ENCODE data around the gene PDE4DIP.
"Not testable (repeated sequence)": the region's sequence is repeated elsewhere in the genome, so short reads cannot be mapped to it uniquely, and the experiment has no call there.

The PDE4DIP gene

DNA sequence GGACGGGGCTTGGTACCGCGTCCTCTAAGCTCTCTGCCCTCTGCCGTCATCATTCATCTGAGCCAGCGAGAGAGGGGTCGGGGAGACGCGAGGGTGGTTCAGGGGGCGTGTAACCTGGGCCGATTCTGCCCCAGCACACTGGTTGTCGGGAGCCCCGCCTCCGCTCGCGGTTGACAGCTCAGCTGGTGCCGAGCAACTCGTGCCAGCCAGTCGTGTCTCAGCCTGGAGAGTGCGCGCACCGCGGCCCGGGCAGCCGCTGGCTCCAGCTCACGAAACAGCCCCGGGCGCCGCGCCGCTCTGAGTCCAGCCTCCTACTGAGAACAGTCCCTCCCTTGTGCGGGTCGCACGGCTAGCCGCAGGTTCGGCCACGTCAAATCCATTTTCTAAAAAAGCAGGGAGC is at the start of gene PDE4DIP:
Gene PDE4DIP, plus strand, starts transcription at position 209 of the 400 bp plus-strand sequence. CDS start 347 bp downstream, outside the sequence.
- DNase-seq (ENCODE audit: low read depth): peak; percentile 7

DNA sequence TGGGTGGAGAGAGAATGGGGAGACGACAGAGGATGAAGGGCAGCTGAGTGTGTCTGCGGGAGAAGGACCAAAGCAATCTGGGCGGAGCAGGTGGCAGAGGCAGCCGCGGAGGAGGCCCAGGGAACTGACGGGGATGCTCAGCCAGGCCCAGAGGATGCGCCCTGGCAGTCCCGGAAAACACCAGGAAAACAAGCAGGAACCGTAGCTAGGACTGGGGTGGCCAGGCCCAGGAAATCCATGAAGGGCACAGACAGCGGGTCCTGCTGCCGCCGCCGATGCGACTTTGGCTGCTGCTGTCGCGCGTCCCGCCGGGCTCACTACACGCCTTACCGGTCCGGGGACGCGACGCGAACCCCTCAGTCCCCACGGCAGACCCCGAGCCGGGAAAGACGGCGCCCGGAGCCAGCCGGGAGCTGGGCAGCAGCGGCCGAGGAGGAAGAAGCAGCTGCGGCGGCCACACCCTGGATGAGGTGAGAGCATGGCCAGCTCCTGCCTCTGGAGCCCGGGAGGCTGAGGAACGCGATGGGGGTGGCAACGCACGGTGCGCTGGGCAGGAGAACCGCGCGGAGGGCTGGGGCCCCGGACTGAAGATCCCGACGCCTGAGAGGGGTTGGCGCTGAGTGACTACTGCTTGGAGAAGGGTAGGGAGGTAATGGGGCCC is 35.8 kb upstream of the PDE4DIP start:
- DNase-seq (ENCODE audit: low read depth): not testable (repeated sequence)

DNA sequence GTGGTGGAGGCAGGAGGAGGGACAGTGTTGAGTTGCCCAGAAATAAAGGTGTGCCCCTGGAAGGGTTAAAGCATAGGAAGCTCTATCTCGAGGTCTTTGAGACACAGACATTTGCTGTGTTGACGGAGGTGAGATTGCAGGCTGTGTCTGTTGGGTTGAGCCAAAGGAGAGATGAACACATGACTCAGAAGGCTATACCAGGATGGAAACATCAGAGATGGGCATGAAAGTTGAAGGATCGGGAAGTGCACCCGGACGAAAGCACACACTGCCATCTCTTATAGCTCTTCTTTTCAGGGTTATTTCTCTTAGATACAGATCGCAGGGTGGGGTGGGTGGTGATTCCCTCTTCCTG is 35.3 kb upstream of the PDE4DIP start:
- DNase-seq (ENCODE audit: low read depth): not testable (repeated sequence)

DNA sequence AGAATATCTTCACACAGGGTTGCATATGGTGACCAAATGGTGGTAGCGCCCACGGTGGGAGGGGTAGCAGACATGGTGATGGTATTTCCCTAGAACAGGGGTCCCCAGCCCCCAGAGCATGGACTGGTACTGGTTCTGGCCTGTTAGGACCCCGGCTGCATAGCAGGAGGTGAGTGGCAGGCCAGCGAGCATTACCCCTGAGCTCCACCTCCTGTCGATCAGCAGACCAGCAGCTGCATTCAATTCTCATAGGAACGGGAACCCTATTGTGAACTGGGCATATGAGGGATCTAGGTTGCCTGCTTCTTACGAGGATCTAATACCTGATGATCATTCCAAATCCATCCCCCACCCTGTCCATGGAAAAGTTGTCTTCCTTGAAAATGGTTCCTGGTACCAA is 22.0 kb upstream of the PDE4DIP start:
- not testable (repeated sequence) for DNase-seq (ENCODE audit: low read depth)

DNA sequence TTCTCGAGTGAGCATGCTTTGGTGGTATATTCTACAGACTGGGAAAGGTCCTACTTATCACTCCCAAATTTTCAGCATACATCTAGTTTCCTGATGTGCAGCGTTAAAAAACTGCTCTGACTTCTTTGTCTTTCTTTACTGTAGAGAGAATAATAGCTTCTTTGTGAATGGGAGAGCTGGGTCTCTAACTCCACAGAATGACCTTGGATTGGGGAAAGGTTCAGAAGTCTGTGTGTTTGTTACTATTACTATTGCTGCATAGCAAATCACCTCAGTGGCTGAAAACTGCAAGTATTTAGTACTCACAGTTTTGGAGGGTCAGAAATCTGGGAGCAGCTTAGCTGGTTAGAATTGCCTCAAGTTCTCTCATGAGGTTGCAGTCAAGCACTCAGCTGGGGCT is 20.4 kb upstream of the PDE4DIP start:
- DNase-seq (ENCODE audit: low read depth): not testable (repeated sequence)

DNA sequence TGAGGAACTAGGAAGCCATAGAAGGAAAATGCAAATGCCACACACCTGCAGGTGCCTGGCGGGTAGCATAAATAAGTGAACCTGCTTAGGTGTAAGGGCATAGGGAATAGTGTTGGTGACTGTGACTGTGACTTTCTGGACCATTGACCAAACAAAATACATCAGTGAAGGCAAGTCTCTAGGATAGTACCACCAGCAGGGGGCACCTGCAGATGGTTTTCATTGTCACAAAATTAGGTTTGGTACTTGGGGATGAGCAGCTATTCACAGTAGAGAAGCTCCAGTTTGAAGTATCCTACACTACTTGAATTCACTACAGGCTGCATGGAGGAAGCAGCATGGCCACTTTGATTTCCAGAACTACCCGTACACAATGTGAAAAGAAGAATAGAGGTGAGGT is 19.2 kb upstream of the PDE4DIP start:
- not testable (repeated sequence) for DNase-seq (ENCODE audit: low read depth)

DNA sequence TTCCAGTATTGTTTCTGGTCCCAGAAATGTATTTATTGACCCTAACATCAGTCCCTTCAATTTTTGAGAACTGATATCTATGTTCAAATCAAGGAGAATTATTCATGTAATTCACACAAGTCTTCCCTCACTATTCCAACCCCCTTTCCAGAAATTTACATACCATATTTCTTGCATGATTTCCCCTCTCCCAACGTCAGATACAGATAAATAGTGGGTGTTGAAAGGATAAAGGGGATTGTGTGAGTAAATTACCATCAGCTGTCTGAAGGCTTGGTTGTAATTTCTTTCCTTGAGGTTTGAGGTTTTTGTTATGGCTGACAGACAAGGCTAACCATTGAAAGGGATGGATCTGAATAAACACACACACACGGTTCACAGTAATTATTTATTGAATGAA is 15.7 kb upstream of the PDE4DIP start:
- DNase-seq (ENCODE audit: low read depth): not testable (repeated sequence)

DNA sequence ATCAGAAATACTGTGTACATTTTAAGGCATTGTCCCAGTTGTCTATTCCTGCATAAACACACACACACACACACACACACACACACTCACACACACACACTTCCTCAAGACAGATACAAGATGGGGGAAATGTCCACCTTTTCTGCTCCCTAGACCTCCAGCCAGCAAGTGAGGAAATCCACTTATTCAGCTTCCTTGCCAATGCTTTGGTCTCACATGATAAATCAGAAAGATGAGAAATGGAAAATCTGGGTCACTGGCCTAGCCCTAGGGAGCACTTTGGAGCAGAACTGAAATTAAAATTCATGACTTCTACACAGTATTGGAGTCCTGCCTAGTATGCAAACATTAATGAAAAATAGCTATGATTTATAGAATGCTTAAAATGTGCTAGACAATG is 15.3 kb upstream of the PDE4DIP start:
- not testable (repeated sequence) for DNase-seq (ENCODE audit: low read depth)

DNA sequence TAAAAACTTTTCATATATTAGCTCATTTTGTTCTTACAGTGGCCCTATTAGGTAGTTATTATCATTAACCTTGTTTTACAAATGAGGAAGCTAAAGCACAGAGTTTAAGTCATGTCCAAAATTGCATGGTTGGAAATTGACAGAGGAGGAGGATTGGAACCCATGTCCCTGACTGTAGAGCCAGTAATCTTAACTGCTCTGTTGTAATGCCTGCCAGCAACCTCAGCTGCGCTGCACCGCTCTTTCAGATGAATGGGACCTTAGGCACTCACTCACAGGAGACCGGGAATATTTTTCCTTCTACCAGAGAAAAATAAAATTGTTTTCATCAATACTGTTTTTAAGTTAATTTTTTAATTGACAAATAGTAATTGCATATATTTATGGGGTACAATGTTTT is 14.9 kb upstream of the PDE4DIP start:
- DNase-seq (ENCODE audit: low read depth): not testable (repeated sequence)

DNA sequence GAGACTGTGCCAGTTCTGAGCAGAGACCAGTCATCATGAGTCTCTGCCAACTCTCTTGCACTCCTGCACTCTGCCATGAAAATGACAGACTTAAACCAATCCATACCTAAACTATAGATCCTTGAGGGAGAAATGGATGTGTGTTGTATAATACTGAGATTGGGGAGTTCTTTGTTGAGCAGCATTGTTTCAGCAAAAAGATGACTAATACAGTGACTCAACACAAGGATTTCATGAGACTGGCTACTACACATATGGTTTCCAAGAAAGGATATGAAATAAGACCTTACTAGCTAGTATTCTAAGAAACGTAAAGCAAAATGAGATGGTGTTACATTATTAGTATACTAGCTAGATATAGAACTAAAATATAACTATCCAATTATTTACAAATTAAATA is 3.0 kb upstream of the PDE4DIP start:
- not testable (repeated sequence) for DNase-seq (ENCODE audit: low read depth)

DNA sequence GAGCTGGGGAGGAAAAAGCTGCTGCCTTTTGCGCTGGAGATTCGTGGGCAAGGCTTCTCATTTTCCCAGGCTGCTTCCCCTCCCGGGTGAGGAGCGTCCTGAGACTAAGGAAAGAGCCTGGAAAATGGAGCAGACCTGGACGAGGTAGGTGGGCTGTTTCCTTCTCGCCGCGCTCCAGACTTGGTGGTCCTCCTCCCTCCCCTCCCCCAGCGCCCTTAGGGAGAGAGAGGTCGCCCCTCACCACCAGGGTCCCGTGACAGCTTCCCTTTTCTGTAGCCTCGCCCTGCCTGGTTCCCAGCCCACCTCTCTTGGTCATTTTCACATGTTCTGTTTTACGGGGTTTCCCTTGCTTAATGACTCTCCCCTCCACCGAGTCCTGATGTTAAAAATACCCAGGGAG is 423 bp downstream of the PDE4DIP start:
- not testable (repeated sequence) for DNase-seq (ENCODE audit: low read depth)

DNA sequence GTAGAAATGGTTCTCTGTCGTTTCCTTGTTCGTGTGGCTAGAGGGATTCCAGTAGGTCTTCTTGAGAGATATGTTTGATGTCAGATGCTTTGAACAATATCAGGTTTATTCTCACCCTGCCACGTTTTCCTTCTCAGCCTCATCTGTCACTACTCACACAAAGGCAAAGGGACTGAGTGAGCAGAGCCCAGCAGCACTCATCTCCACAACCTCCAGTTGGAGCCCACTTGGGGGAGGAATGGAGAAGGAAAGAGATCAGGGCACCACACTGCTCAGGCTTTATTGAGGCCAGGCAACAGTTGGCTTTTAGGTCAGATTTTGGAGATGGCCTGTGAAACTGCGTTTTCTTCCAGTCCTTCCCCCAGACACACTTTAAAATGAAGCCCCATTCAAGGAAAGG is 840 bp downstream of the PDE4DIP start:
- DNase-seq (ENCODE audit: low read depth): not testable (repeated sequence)

DNA sequence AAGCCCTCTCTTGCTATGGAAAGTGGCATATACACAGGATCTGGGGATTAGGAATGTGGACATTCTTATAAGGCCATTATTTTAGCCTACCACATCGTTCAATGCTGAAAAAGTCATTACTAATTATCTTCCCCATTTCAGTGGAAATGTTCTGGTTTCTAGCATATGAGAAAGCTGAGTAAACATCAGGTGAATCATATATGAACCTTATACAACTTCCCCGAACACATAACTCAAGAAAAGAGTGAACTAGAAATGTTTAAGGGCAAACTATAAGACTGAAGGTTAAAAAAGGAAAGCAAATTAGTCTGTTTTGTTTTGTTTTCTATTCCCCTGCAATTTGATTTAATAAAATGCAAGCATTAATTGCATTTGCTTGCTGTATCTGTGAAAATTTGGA is 6.1 kb downstream of the PDE4DIP start:
- DNase-seq (ENCODE audit: low read depth): not testable (repeated sequence)

DNA sequence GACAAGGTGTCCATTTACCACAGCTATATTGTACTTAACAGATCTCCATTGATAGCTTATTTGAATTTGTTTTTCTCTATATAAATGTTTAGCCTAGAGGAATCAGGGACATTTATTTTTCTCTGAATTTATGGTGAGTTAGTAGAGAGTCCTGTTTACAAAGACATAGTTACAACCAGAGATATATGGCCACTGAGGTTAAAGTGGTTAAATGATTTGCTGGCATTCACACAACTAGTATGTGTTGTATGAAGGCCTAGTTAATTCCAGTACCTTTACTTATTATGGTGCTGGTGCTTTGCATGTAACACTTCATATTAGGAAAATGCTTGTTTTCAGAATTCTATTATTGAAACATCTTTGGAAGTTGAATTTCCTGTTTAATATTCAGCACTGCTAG is 6.6 kb downstream of the PDE4DIP start:
- not testable (repeated sequence) for DNase-seq (ENCODE audit: low read depth)

DNA sequence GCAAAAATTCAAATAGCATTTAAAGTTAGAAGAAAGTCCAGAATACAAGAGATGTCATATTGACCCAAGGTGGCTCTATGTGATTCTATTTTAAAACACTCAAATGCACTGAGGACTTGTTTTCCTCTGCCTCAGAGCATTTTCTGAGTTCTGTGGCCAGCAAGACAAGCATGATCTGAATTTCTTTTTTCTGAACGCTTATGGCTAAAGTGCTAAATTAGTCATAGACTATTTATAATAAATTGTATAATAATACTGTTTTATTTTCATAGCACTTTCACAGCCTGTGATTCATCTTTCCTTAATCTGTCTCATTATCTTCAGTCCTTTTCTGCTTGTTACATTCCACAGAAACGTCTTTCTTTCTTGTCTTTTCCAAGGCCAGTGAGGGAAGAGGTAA is 7.5 kb downstream of the PDE4DIP start:
- not testable (repeated sequence) for DNase-seq (ENCODE audit: low read depth)

DNA sequence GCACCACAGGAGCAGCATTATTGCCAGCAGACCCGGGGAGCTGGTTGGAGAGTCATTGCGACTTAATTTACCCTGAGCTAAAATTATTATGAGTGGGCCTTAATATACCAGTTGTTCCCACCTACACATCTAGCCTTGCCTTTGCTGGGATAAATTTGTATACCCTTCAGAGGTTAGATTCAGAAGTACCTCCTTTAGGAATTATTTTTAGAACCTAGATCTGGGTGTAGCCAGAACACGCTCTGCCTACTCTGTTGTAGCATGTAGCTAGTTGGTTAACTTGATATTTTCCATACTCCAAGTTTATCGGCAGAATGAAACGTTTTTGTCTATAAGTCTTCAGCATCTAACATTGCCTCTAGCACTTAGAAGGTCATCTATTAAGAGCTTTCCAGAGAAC is 9.1 kb downstream of the PDE4DIP start:
- DNase-seq (ENCODE audit: low read depth): not testable (repeated sequence)

DNA sequence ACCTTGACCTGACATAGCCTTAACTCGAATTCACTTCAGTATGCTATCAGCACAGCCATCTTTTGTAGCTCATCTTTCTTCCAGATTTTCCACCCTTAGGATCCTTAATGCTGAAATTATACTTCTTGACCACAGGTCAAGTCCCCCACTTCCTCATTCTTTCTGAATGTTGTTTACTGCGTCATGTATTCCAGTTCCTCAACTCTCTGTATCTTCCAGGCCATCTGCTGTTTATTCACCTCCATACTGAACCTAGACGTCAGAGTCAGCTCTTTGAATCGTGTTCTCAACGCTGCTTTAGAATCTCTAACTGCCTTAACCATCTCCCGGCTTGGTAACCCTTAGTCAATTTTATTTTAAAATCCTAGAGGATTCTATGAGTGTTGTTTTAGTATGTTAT is 9.8 kb downstream of the PDE4DIP start:
- not testable (repeated sequence) for DNase-seq (ENCODE audit: low read depth)

DNA sequence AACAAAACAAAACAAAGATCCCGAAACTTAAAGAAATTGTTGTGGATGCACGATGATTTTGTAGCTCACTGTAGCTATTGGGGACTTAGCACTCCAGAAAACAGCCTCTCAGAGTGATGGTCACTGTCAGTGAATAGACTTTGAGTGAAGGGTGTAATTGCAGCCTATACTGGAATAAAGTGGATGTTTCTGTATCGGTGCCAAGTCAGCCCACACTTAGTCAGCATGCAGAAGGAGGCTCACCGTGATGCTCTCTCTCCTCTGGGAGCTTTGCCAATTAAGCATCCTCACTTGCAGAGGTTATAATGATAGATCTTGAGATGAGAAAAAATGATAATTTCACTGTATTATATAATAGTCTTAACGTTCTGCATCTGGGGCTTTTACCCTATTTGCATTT is 11.1 kb downstream of the PDE4DIP start:
- DNase-seq (ENCODE audit: low read depth): not testable (repeated sequence)

DNA sequence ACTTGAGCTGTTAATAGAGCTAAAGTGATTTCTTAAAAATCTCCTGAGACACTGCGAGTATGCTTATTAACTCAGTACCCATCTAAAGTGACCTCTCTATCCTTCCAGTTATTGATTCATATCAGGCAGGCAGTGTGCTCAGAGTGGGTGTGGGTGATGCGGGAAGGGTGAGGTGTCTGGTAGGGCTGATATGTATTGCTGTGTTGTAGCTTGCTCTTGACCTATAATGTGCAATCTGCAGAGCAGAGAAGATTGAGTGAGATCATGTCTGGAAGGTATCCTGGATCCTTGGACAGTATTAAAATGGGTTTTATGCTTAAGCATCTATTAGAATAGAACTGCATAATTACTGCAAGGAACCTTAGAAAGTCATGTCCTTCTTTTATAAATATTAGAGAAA is 15.8 kb downstream of the PDE4DIP start:
- not testable (repeated sequence) for DNase-seq (ENCODE audit: low read depth)

DNA sequence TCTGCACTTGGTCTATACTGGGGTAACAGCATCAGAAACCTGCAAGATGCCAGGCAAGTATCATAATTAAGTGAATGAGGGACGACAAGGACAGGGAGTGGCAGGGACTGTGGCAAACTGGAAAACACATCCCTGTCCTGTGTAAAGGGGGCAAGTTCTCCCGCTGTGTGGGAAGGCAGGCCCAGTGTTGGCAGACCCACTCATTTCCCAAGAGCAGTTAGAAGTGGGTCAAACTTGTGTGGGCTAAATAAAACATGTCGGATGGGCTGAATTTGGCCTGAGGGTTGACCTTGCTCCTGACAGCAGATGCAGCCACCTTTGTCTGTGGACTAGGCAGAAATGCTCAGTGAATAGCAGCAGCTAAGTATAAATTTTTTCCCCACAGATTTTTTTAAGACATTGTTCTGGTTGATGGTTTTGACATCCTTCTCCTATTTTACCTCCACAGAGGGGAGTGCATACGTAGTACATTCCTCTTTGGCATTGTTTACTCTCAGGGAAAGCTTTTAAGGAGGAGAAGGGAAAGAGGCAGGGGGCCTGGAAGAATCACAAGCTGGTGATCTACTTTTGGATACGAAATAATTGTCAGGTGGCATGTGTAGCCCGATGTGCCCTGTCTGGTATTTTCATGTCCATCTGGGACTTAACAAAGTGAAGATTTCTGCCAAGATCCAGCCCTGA is 16.5 kb downstream of the PDE4DIP start:
- not testable (repeated sequence) for DNase-seq (ENCODE audit: low read depth)

DNA sequence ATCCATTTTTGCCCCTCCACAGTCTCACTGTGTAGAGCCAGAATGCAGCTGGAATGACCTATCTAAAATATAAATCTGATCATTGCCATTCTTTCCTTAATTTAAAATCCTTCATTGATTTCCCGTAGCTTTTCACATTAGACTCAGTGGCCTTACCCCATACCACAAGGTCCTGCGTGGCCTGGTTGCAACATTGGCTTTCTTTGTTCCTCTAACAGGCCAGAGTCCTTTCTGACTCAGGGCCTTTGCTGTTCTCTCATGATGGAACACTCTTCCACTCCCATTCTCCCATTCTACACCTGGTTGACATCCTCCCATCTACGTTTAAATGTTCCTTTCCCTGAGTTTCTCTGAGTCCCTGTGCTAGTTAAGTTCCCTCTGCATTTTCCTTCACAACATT is 18.4 kb downstream of the PDE4DIP start:
- DNase-seq (ENCODE audit: low read depth): not testable (repeated sequence)

DNA sequence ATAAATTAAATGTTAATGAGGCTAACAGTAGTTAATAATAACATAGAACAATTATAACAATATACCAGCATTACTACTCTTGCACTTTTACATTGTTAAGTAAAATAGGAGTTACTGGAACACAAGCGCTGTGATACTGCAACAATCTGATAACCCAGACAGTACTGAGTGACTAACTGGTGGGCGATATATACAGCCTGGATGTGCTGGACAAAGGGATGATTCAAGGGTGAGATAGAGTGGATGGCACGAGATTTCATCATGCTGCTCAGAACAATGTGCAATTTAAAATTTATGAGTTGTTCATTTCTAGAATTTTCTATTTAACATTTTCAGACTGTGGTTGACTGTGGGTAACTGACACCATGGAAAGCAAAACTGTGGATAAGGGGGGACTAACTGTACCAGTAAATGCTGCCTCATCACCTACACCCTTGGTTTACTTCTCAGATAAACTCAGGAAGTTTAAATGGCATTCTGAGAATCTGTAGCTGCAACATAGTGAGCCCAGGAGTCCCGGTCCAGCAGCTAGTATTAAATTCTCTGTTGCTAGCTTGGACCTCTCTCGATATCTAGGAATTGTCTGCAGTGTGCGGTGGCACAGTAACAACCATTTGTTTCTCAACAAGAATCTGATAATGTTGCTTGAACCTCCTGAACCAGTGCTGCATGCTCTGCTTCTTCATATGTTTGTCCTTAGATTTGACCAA is 24.9 kb downstream of the PDE4DIP start:
- DNase-seq (ENCODE audit: low read depth): not testable (repeated sequence)

DNA sequence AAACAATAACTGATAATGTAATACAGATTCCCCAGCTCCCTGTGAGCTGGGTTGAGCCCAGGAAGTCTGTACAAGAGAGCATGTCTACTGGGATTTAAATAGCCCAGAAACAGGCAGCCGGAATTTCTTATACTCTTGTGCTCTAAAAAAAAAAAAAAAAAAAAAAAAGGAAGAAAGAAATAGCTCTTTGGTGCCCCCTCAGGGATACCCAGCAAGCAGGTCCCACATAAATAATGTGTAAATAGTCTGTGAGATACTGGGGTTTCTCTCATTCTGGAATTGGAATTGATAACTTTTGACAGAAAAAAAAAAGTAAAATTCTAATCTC is 25.4 kb downstream of the PDE4DIP start:
- DNase-seq (ENCODE audit: low read depth): not testable (repeated sequence)
